Epidermal melanocyte (primary cell): ENCODE results near the gene SMIM35.

Experiments used
- DNase-seq: peaks from one replicate; pipeline ENCODE4 v3.0.0; 2011; ENCODE audit warnings: low spot score; ENCODE audit not compliant: insufficient read length

Gene SMIM35

GRCh38 chr11:117966908-117967307 lies 119.9 kb downstream of the SMIM35 start:
- no peak for DNase-seq

- no peak for DNase-seq
Measured at GRCh38 chr11:117962826-117963225, 123.9 kb downstream of the SMIM35 start.

GRCh38 chr11:117961896-117962295 lies 124.9 kb downstream of the SMIM35 start:
- DNase-seq: no peak

GRCh38 chr11:117960406-117960805 lies 126.4 kb downstream of the SMIM35 start:
- no peak for DNase-seq

- DNase-seq: no peak
Measured at GRCh38 chr11:117959438-117960149, 127.2 kb downstream of the SMIM35 start.

GRCh38 chr11:117958949-117959348 lies 127.8 kb downstream of the SMIM35 start:
- no peak for DNase-seq
